ENCODE results near the gene DSC2. TPM values are rescaled to one million over a fixed set of nuclear protein-coding genes. Genes with fewer than 3 reads are reported as not detected.

DSC2 gene
- total RNA-seq, 1 experiment from 2014 or later, result 33.4 TPM

DNA sequence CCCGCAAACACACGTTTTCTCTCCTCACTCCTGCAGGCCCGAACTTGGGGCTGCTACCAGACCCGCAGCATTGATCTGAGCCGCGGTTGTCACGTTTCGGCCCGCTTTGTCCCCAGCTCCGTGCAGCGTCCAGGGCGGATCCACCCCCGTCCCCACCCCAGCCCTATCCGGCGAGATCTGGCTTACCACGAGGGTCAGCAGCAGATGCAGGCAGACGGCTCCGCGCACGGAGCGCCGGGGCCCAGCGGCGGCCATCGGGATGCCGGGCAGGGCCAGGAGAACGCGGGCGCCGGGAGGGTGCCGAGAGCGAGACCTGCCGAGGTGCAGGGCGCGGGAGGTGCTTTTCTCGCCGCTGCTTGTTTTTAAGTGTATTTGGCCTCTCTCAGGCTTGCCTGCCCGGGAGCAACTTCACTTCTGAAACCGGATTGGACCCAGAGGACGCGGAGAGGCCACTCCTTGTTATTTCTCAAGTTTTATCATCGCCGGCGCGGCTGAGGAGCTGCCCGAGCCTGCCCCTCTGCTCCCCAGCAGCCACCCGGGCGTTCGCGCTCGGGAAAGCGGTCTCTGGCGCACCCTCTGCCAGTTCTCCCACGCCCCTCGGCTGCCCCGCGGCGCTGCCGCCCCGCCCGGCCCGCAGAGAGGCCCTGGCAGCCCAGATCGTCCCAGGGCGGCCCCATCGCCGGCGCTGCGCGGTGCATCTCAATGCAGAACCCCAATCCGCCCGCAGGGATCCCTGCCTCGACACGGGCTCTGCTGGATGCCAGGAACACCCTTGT lies 59.6 kb downstream of the DSC2 start, which contains the start of gene DSC3:
DSC3 (minus strand) TSS at position 337 of the 776 bp plus-strand sequence; CDS start at position 255, 82 bp downstream.
- peaks cover 15% of the 10 kb centered on the region for H3K79me2 ChIP-seq (ENCODE audit: insufficient read depth, low read length)
- H3K4me3 ChIP-seq (replicated peaks in 1 of 2; ENCODE audit: low read depth in 1 of 2, low read length in 2 of 2), result peak within 1 kb of the TSS; percentile 48 to 61
- H3K27ac ChIP-seq (ENCODE audit: low read depth, low read length), result peak within 1 kb of the TSS; percentile 78
- TF ChIP-seq SP1 (IDR thresholded peaks at IDR 0.05; ENCODE audit: low read depth), result no peak
- TF ChIP-seq, protein P1, sequence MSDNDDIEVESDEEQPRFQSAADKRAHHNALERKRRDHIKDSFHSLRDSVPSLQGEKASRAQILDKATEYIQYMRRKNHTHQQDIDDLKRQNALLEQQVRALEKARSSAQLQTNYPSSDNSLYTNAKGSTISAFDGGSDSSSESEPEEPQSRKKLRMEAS (IDR thresholded peaks at IDR 0.05), result peak; percentile 54
- peak; percentile 46; the same call in 1 of the 2 replicates for TF ChIP-seq POLR2AphosphoS5 (IDR thresholded peaks at IDR 0.05; ENCODE audit: low read depth, low read length)
- 0 out of 2 replicates have a peak, but pooled peaks have one; percentile 32 for TF ChIP-seq SIN3A (IDR thresholded peaks at IDR 0.05; ENCODE audit: low read depth)
- TF ChIP-seq, protein P2, sequence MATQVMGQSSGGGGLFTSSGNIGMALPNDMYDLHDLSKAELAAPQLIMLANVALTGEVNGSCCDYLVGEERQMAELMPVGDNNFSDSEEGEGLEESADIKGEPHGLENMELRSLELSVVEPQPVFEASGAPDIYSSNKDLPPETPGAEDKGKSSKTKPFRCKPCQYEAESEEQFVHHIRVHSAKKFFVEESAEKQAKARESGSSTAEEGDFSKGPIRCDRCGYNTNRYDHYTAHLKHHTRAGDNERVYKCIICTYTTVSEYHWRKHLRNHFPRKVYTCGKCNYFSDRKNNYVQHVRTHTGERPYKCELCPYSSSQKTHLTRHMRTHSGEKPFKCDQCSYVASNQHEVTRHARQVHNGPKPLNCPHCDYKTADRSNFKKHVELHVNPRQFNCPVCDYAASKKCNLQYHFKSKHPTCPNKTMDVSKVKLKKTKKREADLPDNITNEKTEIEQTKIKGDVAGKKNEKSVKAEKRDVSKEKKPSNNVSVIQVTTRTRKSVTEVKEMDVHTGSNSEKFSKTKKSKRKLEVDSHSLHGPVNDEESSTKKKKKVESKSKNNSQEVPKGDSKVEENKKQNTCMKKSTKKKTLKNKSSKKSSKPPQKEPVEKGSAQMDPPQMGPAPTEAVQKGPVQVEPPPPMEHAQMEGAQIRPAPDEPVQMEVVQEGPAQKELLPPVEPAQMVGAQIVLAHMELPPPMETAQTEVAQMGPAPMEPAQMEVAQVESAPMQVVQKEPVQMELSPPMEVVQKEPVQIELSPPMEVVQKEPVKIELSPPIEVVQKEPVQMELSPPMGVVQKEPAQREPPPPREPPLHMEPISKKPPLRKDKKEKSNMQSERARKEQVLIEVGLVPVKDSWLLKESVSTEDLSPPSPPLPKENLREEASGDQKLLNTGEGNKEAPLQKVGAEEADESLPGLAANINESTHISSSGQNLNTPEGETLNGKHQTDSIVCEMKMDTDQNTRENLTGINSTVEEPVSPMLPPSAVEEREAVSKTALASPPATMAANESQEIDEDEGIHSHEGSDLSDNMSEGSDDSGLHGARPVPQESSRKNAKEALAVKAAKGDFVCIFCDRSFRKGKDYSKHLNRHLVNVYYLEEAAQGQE (IDR thresholded peaks at IDR 0.05; ENCODE audit: low read depth), result no peak
- TF ChIP-seq TCF7L2 (IDR thresholded peaks at IDR 0.05; ENCODE audit: borderline replicate concordance, extremely low read depth, insufficient read depth, insufficient read length), result peak; percentile 52
- peak; percentile 31; the same call in 1 of the 2 replicates for TF ChIP-seq ZFX (IDR thresholded peaks at IDR 0.05)
- TF ChIP-seq SRF (IDR thresholded peaks at IDR 0.05; ENCODE audit: low read depth), result no peak
- TF ChIP-seq YY1 (IDR thresholded peaks at IDR 0.05; ENCODE audit: extremely low read depth, insufficient replicate concordance, low read depth, low read length), result no peak
- TF ChIP-seq ZNF274 (IDR thresholded peaks at IDR 0.05; ENCODE audit: low read depth, low read length), result no peak
- ChIA-PET RAD21 (ENCODE audit: low non-redundant PET in 1 of 2, low total read pairs in 2 of 2, uncharacterized antibody in 2 of 2, unreplicated experiment in 2 of 2) (no interaction called here), CTCF (no interaction called here), POLR2A (no interaction called here)
- H3K36me3 ChIP-seq (ENCODE audit: control insufficient read depth in 1 of 2, insufficient read depth in 2 of 2, low read length in 2 of 2), result no peaks in the 10 kb centered on the region
- peak within 1 kb of the TSS; percentile 76 for H3K4me2 ChIP-seq (ENCODE audit: low read length)
- intact Hi-C loops (cut with micrococcal nuclease), result no loop called here
- H2AFZ ChIP-seq (ENCODE audit: low read depth, low read length, poor library complexity, severe bottlenecking), result no peak within 1 kb of the TSS
- ATAC-seq (peak; percentile 64), DNase-seq (ENCODE audit: low read depth, low spot score) (no peak)
- no peaks in the 10 kb centered on the region for H3K9me2 ChIP-seq (ENCODE audit: insufficient read depth)
- H3K9me3 ChIP-seq (ENCODE audit: control insufficient read depth in 1 of 2, insufficient read depth in 1 of 2, low read depth in 1 of 2, low read length in 2 of 2), result no peaks in the 10 kb centered on the region
- BruUV-seq (replicated peaks), result no TSS peak
- no peaks in the 10 kb centered on the region for H4K20me1 ChIP-seq (ENCODE audit: insufficient read depth)
- peaks cover 0 to 53% of the 10 kb centered on the region in 2 experiments; a peak in 2 of 4 replicates for H3K4me1 ChIP-seq (ENCODE audit: control insufficient read depth in 1 of 2, insufficient read depth in 2 of 2, low read length in 2 of 2)
- H3K9ac ChIP-seq (ENCODE audit: low read length), result peak within 1 kb of the TSS; percentile 70
- H3K27me3 ChIP-seq (ENCODE audit: insufficient read depth, low read length), result no peaks in the 10 kb centered on the region
